ENCODE results near the gene ZNF672. TPM values are rescaled to one million over a fixed set of nuclear protein-coding genes. Genes with fewer than 3 reads are reported as not detected.
"Not testable (repeated sequence)": the region's sequence is repeated elsewhere in the genome, so short reads cannot be mapped to it uniquely, and the experiment has no call there.

ZNF672 gene
- total and polyA plus RNA-seq, 2 donors = 16.8 to 23.7 TPM

- Histone ChIP-seq H3K9me3 (ENCODE audit: control insufficient read depth in 2 of 2, insufficient read depth in 1 of 2, low read length in 1 of 2) (no peaks in the 10 kb centered on the region), H3K4me3 (ENCODE audit: low read length in 2 of 2) (no peak overlapping the region), H3K4me1 (ENCODE audit: control insufficient read depth in 2 of 2, insufficient read depth in 2 of 2, low read length in 2 of 2) (no peaks in the 10 kb centered on the region), H3K27ac (ENCODE audit: low read depth in 1 of 2, low read length in 1 of 2) (no peak overlapping the region), H3K27me3 (ENCODE audit: control insufficient read depth in 2 of 2, insufficient read depth in 1 of 2, low read length in 1 of 2) (no peaks in the 10 kb centered on the region), H3K36me3 (ENCODE audit: control insufficient read depth in 2 of 2, insufficient read depth in 2 of 2, low read length in 1 of 2) (no peaks in the 10 kb centered on the region)
- no peak for DNase-seq (ENCODE audit: low read depth in 6 of 9, low spot score in 9 of 9)
- WGBS = 92% methylated on average over 3 of the region's 3 CpGs
Observed at GRCh38 chr1:248798791-248799190, 39.2 kb upstream of the ZNF672 start.

- DNase-seq (ENCODE audit: low read depth in 6 of 9, low spot score in 9 of 9) = no peak
- Histone ChIP-seq H3K4me3 (ENCODE audit: low read length in 2 of 2) (no peak overlapping the region), H3K27ac (ENCODE audit: low read depth in 1 of 2, low read length in 1 of 2) (no peak overlapping the region), H3K36me3 (ENCODE audit: control insufficient read depth in 2 of 2, insufficient read depth in 2 of 2, low read length in 1 of 2) (no peaks in the 10 kb centered on the region), H3K9me3 (ENCODE audit: control insufficient read depth in 2 of 2, insufficient read depth in 1 of 2, low read length in 1 of 2) (no peaks in the 10 kb centered on the region), H3K4me1 (ENCODE audit: control insufficient read depth in 2 of 2, insufficient read depth in 2 of 2, low read length in 2 of 2) (peaks cover 8% of the 10 kb centered on the region in 2 donors), H3K27me3 (ENCODE audit: control insufficient read depth in 2 of 2, insufficient read depth in 1 of 2, low read length in 1 of 2) (no peaks in the 10 kb centered on the region)
- WGBS = 96% methylated on average over 3 of the region's 3 CpGs
Observed at GRCh38 chr1:248800459-248800858, 37.6 kb upstream of the ZNF672 start.

GRCh38 chr1:248802454-248802853 is 35.6 kb upstream of the ZNF672 start:
- no peaks in the 10 kb centered on the region for H3K27me3 ChIP-seq (ENCODE audit: control insufficient read depth in 2 of 2, insufficient read depth in 1 of 2, low read length in 1 of 2)
- H3K9me3 ChIP-seq (ENCODE audit: control insufficient read depth in 2 of 2, insufficient read depth in 1 of 2, low read length in 1 of 2) = no peaks in the 10 kb centered on the region
- no peak overlapping the region for H3K4me3 ChIP-seq (ENCODE audit: low read length in 2 of 2)
- WGBS = 95% methylated on average over 6 of the region's 6 CpGs
- H3K4me1 ChIP-seq (ENCODE audit: control insufficient read depth in 2 of 2, insufficient read depth in 2 of 2, low read length in 2 of 2) = peaks cover 8 to 11% of the 10 kb centered on the region in 2 donors
- H3K27ac ChIP-seq (ENCODE audit: low read depth in 1 of 2, low read length in 1 of 2) = no peak overlapping the region
- no peak for DNase-seq (ENCODE audit: low read depth in 6 of 9, low spot score in 9 of 9)
- H3K36me3 ChIP-seq (ENCODE audit: control insufficient read depth in 2 of 2, insufficient read depth in 2 of 2, low read length in 1 of 2) = no peaks in the 10 kb centered on the region

GRCh38 chr1:248803501-248803900 is 34.5 kb upstream of the ZNF672 start:
- 95% methylated on average over 15 of the region's 15 CpGs for WGBS
- not testable (repeated sequence) for H3K27me3 ChIP-seq (ENCODE audit: control insufficient read depth in 2 of 2, insufficient read depth in 1 of 2, low read length in 1 of 2); H3K36me3 ChIP-seq (ENCODE audit: control insufficient read depth in 2 of 2, insufficient read depth in 2 of 2, low read length in 1 of 2); H3K9me3 ChIP-seq (ENCODE audit: control insufficient read depth in 2 of 2, insufficient read depth in 1 of 2, low read length in 1 of 2); H3K4me3 ChIP-seq (ENCODE audit: low read length in 2 of 2); H3K27ac ChIP-seq (ENCODE audit: low read depth in 1 of 2, low read length in 1 of 2); DNase-seq (ENCODE audit: low read depth in 6 of 9, low spot score in 9 of 9)
- peaks cover 8 to 11% of the 10 kb centered on the region in 2 donors for H3K4me1 ChIP-seq (ENCODE audit: control insufficient read depth in 2 of 2, insufficient read depth in 2 of 2, low read length in 2 of 2)

GRCh38 chr1:248804771-248805681 is 33.0 kb upstream of the ZNF672 start:
- no peaks in the 10 kb centered on the region for H3K36me3 ChIP-seq (ENCODE audit: control insufficient read depth in 2 of 2, insufficient read depth in 2 of 2, low read length in 1 of 2)
- no peak overlapping the region for H3K4me3 ChIP-seq (ENCODE audit: low read length in 2 of 2)
- H3K27ac ChIP-seq (ENCODE audit: low read depth in 1 of 2, low read length in 1 of 2) = peak overlapping the region in 1 of 2 donors; percentile 52
- peaks cover 8 to 11% of the 10 kb centered on the region in 2 donors for H3K4me1 ChIP-seq (ENCODE audit: control insufficient read depth in 2 of 2, insufficient read depth in 2 of 2, low read length in 2 of 2)
- WGBS = 19% methylated on average over 10 of the region's 10 CpGs
- H3K27me3 ChIP-seq (ENCODE audit: control insufficient read depth in 2 of 2, insufficient read depth in 1 of 2, low read length in 1 of 2) = no peaks in the 10 kb centered on the region
- H3K9me3 ChIP-seq (ENCODE audit: control insufficient read depth in 2 of 2, insufficient read depth in 1 of 2, low read length in 1 of 2) = no peaks in the 10 kb centered on the region
- DNase-seq (ENCODE audit: low read depth in 6 of 9, low spot score in 9 of 9) = peak in 1 of 9 donors; percentile 27

GRCh38 chr1:248805876-248806275 is 32.1 kb upstream of the ZNF672 start:
- peaks cover 0 to 2% of the 10 kb centered on the region in 2 donors for H3K36me3 ChIP-seq (ENCODE audit: control insufficient read depth in 2 of 2, insufficient read depth in 2 of 2, low read length in 1 of 2)
- no peaks in the 10 kb centered on the region for H3K9me3 ChIP-seq (ENCODE audit: control insufficient read depth in 2 of 2, insufficient read depth in 1 of 2, low read length in 1 of 2)
- H3K27ac ChIP-seq (ENCODE audit: low read depth in 1 of 2, low read length in 1 of 2) = no peak overlapping the region
- 94% methylated on average over 1 of the region's 1 CpG for WGBS
- no peak for DNase-seq (ENCODE audit: low read depth in 6 of 9, low spot score in 9 of 9)
- no peak overlapping the region for H3K4me3 ChIP-seq (ENCODE audit: low read length in 2 of 2)
- H3K4me1 ChIP-seq (ENCODE audit: control insufficient read depth in 2 of 2, insufficient read depth in 2 of 2, low read length in 2 of 2) = peaks cover 8 to 11% of the 10 kb centered on the region in 2 donors
- no peaks in the 10 kb centered on the region for H3K27me3 ChIP-seq (ENCODE audit: control insufficient read depth in 2 of 2, insufficient read depth in 1 of 2, low read length in 1 of 2)

- 64% methylated on average over 15 of the region's 15 CpGs for WGBS
- peaks cover 0 to under 1% of the 10 kb centered on the region in 2 donors for H3K9me3 ChIP-seq (ENCODE audit: control insufficient read depth in 2 of 2, insufficient read depth in 1 of 2, low read length in 1 of 2)
- H3K27me3 ChIP-seq (ENCODE audit: control insufficient read depth in 2 of 2, insufficient read depth in 1 of 2, low read length in 1 of 2) = no peaks in the 10 kb centered on the region
- H3K27ac ChIP-seq (ENCODE audit: low read depth in 1 of 2, low read length in 1 of 2) = no peak overlapping the region
- peaks cover 9 to 15% of the 10 kb centered on the region in 2 donors for H3K36me3 ChIP-seq (ENCODE audit: control insufficient read depth in 2 of 2, insufficient read depth in 2 of 2, low read length in 1 of 2)
- DNase-seq (ENCODE audit: low read depth in 6 of 9, low spot score in 9 of 9) = peak in 6 of 9 donors; percentile 11 to 60 (median 33)
- peaks cover 8 to 11% of the 10 kb centered on the region in 2 donors for H3K4me1 ChIP-seq (ENCODE audit: control insufficient read depth in 2 of 2, insufficient read depth in 2 of 2, low read length in 2 of 2)
- H3K4me3 ChIP-seq (ENCODE audit: low read length in 2 of 2) = no peak overlapping the region
Observed at GRCh38 chr1:248807067-248807737, 30.8 kb upstream of the ZNF672 start.

GRCh38 chr1:248808876-248809275 is 29.1 kb upstream of the ZNF672 start:
- Histone ChIP-seq H3K27ac (ENCODE audit: low read depth in 1 of 2, low read length in 1 of 2) (no peak overlapping the region), H3K27me3 (ENCODE audit: control insufficient read depth in 2 of 2, insufficient read depth in 1 of 2, low read length in 1 of 2) (no peaks in the 10 kb centered on the region), H3K9me3 (ENCODE audit: control insufficient read depth in 2 of 2, insufficient read depth in 1 of 2, low read length in 1 of 2) (peaks cover 0 to 2% of the 10 kb centered on the region in 2 donors), H3K36me3 (ENCODE audit: control insufficient read depth in 2 of 2, insufficient read depth in 2 of 2, low read length in 1 of 2) (peaks cover 26 to 32% of the 10 kb centered on the region in 2 donors), H3K4me3 (ENCODE audit: low read length in 2 of 2) (no peak overlapping the region), H3K4me1 (ENCODE audit: control insufficient read depth in 2 of 2, insufficient read depth in 2 of 2, low read length in 2 of 2) (peaks cover 8 to 11% of the 10 kb centered on the region in 2 donors)
- DNase-seq (ENCODE audit: low read depth in 6 of 9, low spot score in 9 of 9) = no peak
- WGBS = 93% methylated on average over 9 of the region's 9 CpGs
